Mesendoderm (in vitro differentiated cells): ENCODE data around the gene PLEKHB2.
"Not testable (repeated sequence)": the region's sequence is repeated elsewhere in the genome, so short reads cannot be mapped to it uniquely, and the experiment has no call there.

Experiments
- DNase-seq: peaks from one replicate; pipeline ENCODE4 v3.0.0; 2013
- H2AK5ac ChIP-seq: 2 replicates; pipeline ENCODE4 v1.6.1; 2013; ENCODE audit warnings: low read length, inconsistent platforms
- H2BK120ac ChIP-seq: 2 replicates; pipeline ENCODE4 v1.6.1; 2013; ENCODE audit warnings: low read depth, mild to moderate bottlenecking, low read length, moderate library complexity, mixed read lengths
- H2BK15ac ChIP-seq: replicated peaks from 2 replicates; pipeline ENCODE4 v1.6.1; 2013; ENCODE audit warnings: low read depth, mild to moderate bottlenecking, moderate library complexity
- H2BK5ac ChIP-seq: 2 replicates; pipeline ENCODE4 v1.6.1; 2013; ENCODE audit warnings: low read length, inconsistent platforms
- H3K18ac ChIP-seq: 2 replicates; pipeline ENCODE4 v1.6.1; 2013; ENCODE audit warnings: mild to moderate bottlenecking, low read length, mixed read lengths
- H3K23ac ChIP-seq: one replicate; pipeline ENCODE4 v1.6.1; 2013; ENCODE audit warnings: low read length
- H3K27ac ChIP-seq: 2 replicates; pipeline ENCODE4 v1.5.1; 2013; ENCODE audit warnings: low read depth, mild to moderate bottlenecking, inconsistent platforms, low read length, moderate library complexity
- H3K27me3 ChIP-seq: 2 replicates; pipeline ENCODE4 v1.6.1; 2013; ENCODE audit warnings: low read length, control low read depth, mild to moderate bottlenecking, inconsistent platforms; ENCODE audit not compliant: insufficient read depth, poor library complexity
- H3K36me3 ChIP-seq: 2 replicates; pipeline ENCODE4 v1.6.1; 2013; ENCODE audit warnings: low read length, inconsistent platforms; ENCODE audit not compliant: control insufficient read depth, insufficient read depth
- H3K4ac ChIP-seq: one replicate; pipeline ENCODE4 v1.6.1; 2013; ENCODE audit warnings: low read depth, mild to moderate bottlenecking, low read length, moderate library complexity
- H3K4me1 ChIP-seq: 2 replicates; pipeline ENCODE4 v1.6.1; 2013; ENCODE audit warnings: low read depth, low read length, inconsistent platforms; ENCODE audit not compliant: control insufficient read depth
- H3K4me2 ChIP-seq: 2 replicates; pipeline ENCODE4 v1.6.1; 2013; ENCODE audit warnings: low read length
- H3K4me3 ChIP-seq: 2 replicates; pipeline ENCODE4 v1.5.1; 2013; ENCODE audit warnings: mild to moderate bottlenecking, low read length
- H3K56ac ChIP-seq: one replicate; pipeline ENCODE4 v1.6.1; 2013; ENCODE audit warnings: low read length
- H3K79me1 ChIP-seq: 2 replicates; pipeline ENCODE4 v1.6.1; 2013; ENCODE audit warnings: low read length, inconsistent platforms
- H3K79me2 ChIP-seq: 2 replicates; pipeline ENCODE4 v1.6.1; 2013; ENCODE audit warnings: mild to moderate bottlenecking, low read length; ENCODE audit not compliant: control insufficient read depth, insufficient read depth
- H3K9ac ChIP-seq: 2 replicates; pipeline ENCODE4 v1.6.1; 2013; ENCODE audit warnings: low read length, inconsistent platforms
- H4K5ac ChIP-seq: one replicate; pipeline ENCODE4 v1.6.1; 2013; ENCODE audit warnings: low read length
- H4K8ac ChIP-seq: one replicate; pipeline ENCODE4 v1.6.1; 2013; ENCODE audit warnings: low read depth, mild to moderate bottlenecking, control low read depth, low read length, moderate library complexity
- WGBS: extraction: QIAGEN DNeasy Blood & Tissue Kit; methylation state at CpG from one replicate; pipeline ENCODE4 v1.1.7; 2013; ENCODE audit warnings: low lambda C conversion rate, missing lambda C conversion rate; ENCODE audit not compliant: insufficient coverage; ENCODE audit errors: extremely low coverage; 5-methylcytosine and 5-hydroxymethylcytosine counted together

Gene PLEKHB2

DNA sequence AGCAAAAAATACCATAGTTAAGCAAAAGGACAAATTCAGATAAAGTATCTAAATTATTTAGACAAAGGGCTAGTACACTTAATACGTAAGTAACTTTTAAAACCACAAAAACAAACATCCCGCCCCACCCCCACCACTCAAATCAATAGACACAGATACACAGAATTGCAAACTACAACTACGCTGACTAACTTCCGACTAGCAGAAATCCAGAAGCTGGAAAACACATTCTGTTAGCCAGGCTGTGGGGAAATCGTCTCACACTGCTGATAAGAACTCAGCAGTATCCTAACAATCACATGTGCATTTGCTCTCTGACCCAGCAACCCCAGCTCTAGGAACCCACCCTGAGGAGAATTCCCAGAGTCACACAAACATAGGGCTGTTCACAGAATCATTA, 28.4 kb upstream of the PLEKHB2 start:
- Histone ChIP-seq H3K27ac (peak overlapping the region; percentile 95), H3K4me2 (no peak overlapping the region), H3K27me3 (no peaks in the 10 kb centered on the region), H3K4ac (no peak overlapping the region), H3K56ac (no peak overlapping the region), H4K8ac (no peak overlapping the region), H2BK5ac (no peak overlapping the region), H3K23ac (no peak overlapping the region), H4K5ac (no peak overlapping the region), H3K79me1 (peaks cover 32% of the 10 kb centered on the region), H3K4me3 (no peak overlapping the region), H2BK120ac (no peak overlapping the region), H3K9ac (no peak overlapping the region), H3K79me2 (peaks cover 57% of the 10 kb centered on the region), H3K36me3 (peaks cover 9% of the 10 kb centered on the region), H3K4me1 (peaks cover 15% of the 10 kb centered on the region), H2BK15ac (no peak overlapping the region), H2AK5ac (no peak overlapping the region), H3K18ac (peak overlapping the region; percentile 94)
- WGBS: 100% methylated on average over 2 of the region's 5 CpGs
- peak; percentile 91 for DNase-seq

- Histone ChIP-seq H2BK5ac (peak overlapping the region; percentile 98), H3K18ac (peak overlapping the region; percentile 94), H3K4ac (no peak overlapping the region), H3K56ac (peak overlapping the region; percentile 86), H3K4me1 (peaks cover 15% of the 10 kb centered on the region), H3K36me3 (peaks cover 11% of the 10 kb centered on the region), H3K4me3 (no peak overlapping the region), H3K79me1 (peaks cover 36% of the 10 kb centered on the region), H2BK120ac (no peak overlapping the region), H3K4me2 (no peak overlapping the region), H2BK15ac (no peak overlapping the region), H4K5ac (no peak overlapping the region), H3K27ac (peak overlapping the region; percentile 95), H3K23ac (peak overlapping the region; percentile 29), H3K79me2 (peaks cover 60% of the 10 kb centered on the region), H4K8ac (no peak overlapping the region), H3K27me3 (no peaks in the 10 kb centered on the region), H3K9ac (peak overlapping the region; percentile 49), H2AK5ac (peak overlapping the region; percentile 80)
- DNase-seq: no peak
- no CpG with 5 or more reads among the region's 11 CpGs for WGBS
Measured at GRCh38 chr2:131077182-131077846, 27.8 kb upstream of the PLEKHB2 start.

DNA sequence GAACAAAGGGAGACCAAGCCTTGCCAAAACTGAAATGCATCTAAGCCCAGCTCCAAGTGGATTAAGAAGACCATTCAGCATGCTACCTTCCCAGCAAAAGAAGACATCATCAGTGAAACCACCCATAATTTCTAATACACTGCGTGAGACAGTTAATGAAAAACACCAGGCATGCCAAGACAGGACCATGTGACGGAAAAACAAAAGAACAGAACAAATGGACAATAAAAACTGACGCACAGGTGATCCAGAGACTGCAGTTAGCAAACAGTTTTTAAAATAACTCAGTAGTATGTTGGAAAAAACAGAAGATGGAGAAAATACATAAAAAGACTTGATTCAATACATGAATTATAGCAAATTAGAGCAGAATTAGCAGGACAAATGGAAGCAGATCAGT, 27.2 kb upstream of the PLEKHB2 start:
- Histone ChIP-seq H4K5ac (no peak overlapping the region), H3K79me2 (peaks cover 63% of the 10 kb centered on the region), H3K18ac (no peak overlapping the region), H3K9ac (peak overlapping the region; percentile 22), H2BK5ac (peak overlapping the region; percentile 59), H3K4me2 (no peak overlapping the region), H2BK15ac (no peak overlapping the region), H3K79me1 (peaks cover 36% of the 10 kb centered on the region), H3K4me1 (peaks cover 15% of the 10 kb centered on the region), H4K8ac (no peak overlapping the region), H2BK120ac (no peak overlapping the region), H3K23ac (no peak overlapping the region), H2AK5ac (peak overlapping the region; percentile 46), H3K27me3 (no peaks in the 10 kb centered on the region), H3K4me3 (no peak overlapping the region), H3K36me3 (peaks cover 11% of the 10 kb centered on the region), H3K27ac (peak overlapping the region; percentile 95), H3K56ac (no peak overlapping the region), H3K4ac (no peak overlapping the region)
- no peak for DNase-seq
- no CpG with 5 or more reads among the region's 3 CpGs for WGBS

DNA sequence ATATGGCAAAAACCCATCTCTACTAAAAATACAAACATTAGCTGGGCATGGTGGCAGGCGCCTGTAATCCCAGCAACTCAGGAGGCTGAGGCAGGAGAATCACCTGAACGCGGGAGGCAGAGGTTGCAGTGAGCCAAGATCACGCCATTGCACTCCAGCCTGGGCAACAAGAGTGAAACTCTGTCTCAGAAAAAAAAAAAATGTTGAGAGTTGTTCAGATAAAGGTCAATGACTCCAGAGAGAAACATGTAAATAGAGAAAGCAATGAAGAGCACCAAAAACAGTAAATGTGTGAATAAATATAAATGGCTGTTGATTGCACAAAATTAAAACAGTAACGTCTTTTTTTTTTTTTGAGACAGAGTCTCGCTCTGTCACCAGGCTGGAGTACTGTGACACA, 25.2 kb upstream of the PLEKHB2 start:
- no CpG with 5 or more reads among the region's 6 CpGs for WGBS
- not testable (repeated sequence) for H2BK120ac ChIP-seq, H3K4ac ChIP-seq, H3K23ac ChIP-seq, H4K5ac ChIP-seq, H3K18ac ChIP-seq, H3K4me2 ChIP-seq, H2AK5ac ChIP-seq, H3K56ac ChIP-seq, H3K4me3 ChIP-seq, H3K27ac ChIP-seq, H3K9ac ChIP-seq, H3K27me3 ChIP-seq, H4K8ac ChIP-seq, H2BK5ac ChIP-seq, DNase-seq, H2BK15ac ChIP-seq
- H3K4me1 ChIP-seq: peaks cover 15% of the 10 kb centered on the region
- peaks cover 11% of the 10 kb centered on the region for H3K36me3 ChIP-seq
- peaks cover 25% of the 10 kb centered on the region for H3K79me1 ChIP-seq
- H3K79me2 ChIP-seq: peaks cover 63% of the 10 kb centered on the region

DNA sequence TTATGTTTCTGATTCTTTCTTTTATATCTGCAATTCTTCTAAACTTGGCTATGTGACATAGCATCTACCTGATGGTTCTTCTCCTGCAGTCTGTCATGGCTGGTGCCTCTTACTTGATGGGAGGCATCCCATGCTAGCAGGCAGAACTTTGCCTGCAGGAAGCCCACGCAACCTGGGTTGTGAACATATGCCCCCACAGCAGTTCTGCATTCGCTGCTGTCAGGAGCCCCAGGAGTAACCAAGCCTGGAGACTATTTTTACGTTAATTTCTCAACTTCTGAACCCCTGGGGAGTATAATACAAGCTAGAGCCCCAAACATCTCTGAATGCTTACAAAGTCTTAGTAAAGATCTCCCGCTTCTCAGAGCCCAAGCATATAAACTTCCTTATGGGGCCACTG, 23.9 kb upstream of the PLEKHB2 start:
- H3K79me1 ChIP-seq: peaks cover 23% of the 10 kb centered on the region
- no peak overlapping the region for H2BK15ac ChIP-seq
- peaks cover 65% of the 10 kb centered on the region for H3K79me2 ChIP-seq
- H2AK5ac ChIP-seq: no peak overlapping the region
- no peak overlapping the region for H4K8ac ChIP-seq
- no peak overlapping the region for H3K4me2 ChIP-seq
- peaks cover 11% of the 10 kb centered on the region for H3K36me3 ChIP-seq
- H2BK5ac ChIP-seq: no peak overlapping the region
- no peak overlapping the region for H4K5ac ChIP-seq
- no CpG with 5 or more reads among the region's 4 CpGs for WGBS
- H3K56ac ChIP-seq: no peak overlapping the region
- H3K4me3 ChIP-seq: no peak overlapping the region
- no peak overlapping the region for H3K9ac ChIP-seq
- DNase-seq: no peak
- H3K23ac ChIP-seq: no peak overlapping the region
- H3K4me1 ChIP-seq: peaks cover 9% of the 10 kb centered on the region
- H2BK120ac ChIP-seq: no peak overlapping the region
- no peak overlapping the region for H3K4ac ChIP-seq
- no peak overlapping the region for H3K18ac ChIP-seq
- no peaks in the 10 kb centered on the region for H3K27me3 ChIP-seq
- H3K27ac ChIP-seq: no peak overlapping the region

GRCh38 chr2:131085646-131086045, 19.5 kb upstream of the PLEKHB2 start:
- Histone ChIP-seq H3K4me2 (no peak overlapping the region), H3K4me3 (no peak overlapping the region), H4K5ac (no peak overlapping the region), H2BK15ac (no peak overlapping the region), H3K4ac (no peak overlapping the region), H3K4me1 (no peaks in the 10 kb centered on the region), H3K56ac (no peak overlapping the region), H2BK120ac (no peak overlapping the region), H3K23ac (no peak overlapping the region), H2AK5ac (no peak overlapping the region), H3K27me3 (no peaks in the 10 kb centered on the region), H3K18ac (no peak overlapping the region), H3K79me1 (peaks cover 13% of the 10 kb centered on the region), H3K36me3 (peaks cover 13% of the 10 kb centered on the region), H4K8ac (no peak overlapping the region), H3K9ac (no peak overlapping the region), H3K79me2 (peaks cover 78% of the 10 kb centered on the region), H2BK5ac (no peak overlapping the region), H3K27ac (no peak overlapping the region)
- DNase-seq: no peak
- whole genome bisulfite sequencing: no CpG with 5 or more reads among the region's 2 CpGs
